Stimulated activated CD8-positive, alpha-beta memory T cell treated with anti-CD3 and anti-CD28 coated beads, Interleukin-15, amount 100 ng/mL, for 48 hours (primary cell): ENCODE measurements around the gene CACNA1E.
"Not testable (repeated sequence)": the region's sequence is repeated elsewhere in the genome, so short reads cannot be mapped to it uniquely, and the experiment has no call there.

ENCODE experiments used
- DNase-seq, 2 donors: peaks; one replicate each; pipeline ENCODE4 v3.0.0-alpha.2; 2020; ENCODE audit warnings: low read depth in 2 of 2

CACNA1E gene

DNA sequence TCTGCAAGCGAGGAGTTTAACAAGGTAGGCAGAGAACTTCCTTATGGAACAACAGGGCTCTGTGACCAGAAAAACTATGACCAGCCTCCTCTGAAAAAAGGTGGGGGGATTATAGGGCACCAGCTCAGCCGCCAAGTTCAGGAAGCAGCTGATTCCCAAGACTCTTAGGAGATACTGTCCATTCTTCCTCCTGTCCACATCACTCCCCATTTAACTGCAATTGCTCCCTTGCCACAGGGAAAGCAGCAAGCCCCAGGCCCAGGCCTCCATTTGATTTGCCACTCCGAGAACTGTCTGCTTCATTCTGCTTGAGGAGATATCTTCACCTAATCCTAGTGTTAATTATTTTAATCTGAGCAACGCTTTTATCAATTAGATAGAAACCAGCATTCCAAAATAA lies 323.9 kb downstream of the CACNA1E start:
- DNase-seq: no peak

DNA sequence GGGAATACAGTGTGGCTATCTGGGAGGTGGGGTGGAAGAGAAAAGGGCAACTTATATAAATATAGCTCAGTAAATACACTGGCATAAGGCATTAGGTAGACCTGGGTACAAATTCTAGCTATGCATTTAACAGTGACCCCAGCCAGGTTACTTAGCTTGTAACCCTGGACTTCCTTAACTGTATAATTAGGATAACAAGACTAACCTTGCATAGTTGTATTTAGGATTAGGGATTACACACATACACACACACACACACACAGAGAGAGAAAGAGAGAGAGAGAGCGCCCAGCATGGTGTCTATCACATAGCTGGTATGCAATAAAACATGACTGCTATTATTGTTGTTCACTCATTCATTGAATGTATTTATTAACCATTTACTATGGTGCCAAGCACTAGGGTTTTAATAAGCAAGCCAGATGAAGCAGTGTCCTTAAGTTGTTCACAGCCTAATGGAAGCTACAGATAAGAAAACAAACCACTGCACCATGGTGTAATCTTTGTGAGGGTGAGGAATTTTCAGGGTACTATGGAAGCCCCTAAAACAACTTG lies 326.8 kb downstream of the CACNA1E start:
- no peak for DNase-seq

- no peak for DNase-seq
Observed at GRCh38 chr1:181812208-181812607, 328.9 kb downstream of the CACNA1E start.

DNA sequence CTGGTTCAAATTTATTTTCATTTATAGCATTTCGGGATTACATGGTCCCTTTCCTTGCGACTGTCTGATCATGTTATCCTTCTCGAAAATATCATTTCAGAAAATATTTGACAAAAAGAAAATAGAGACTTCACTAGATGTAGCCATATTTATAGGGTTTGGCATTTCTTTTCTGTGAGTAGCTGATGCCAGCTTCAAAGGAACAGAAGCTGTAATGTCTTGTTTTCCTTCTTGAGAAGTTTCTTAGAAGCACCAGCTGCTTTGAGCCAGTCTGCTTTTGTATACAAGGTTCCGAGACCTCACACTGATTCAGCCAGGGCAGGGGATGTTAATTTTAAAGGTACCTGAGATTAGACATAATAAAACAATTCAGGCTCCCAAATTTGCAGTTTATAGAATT lies 329.9 kb downstream of the CACNA1E start:
- DNase-seq: no peak

DNA sequence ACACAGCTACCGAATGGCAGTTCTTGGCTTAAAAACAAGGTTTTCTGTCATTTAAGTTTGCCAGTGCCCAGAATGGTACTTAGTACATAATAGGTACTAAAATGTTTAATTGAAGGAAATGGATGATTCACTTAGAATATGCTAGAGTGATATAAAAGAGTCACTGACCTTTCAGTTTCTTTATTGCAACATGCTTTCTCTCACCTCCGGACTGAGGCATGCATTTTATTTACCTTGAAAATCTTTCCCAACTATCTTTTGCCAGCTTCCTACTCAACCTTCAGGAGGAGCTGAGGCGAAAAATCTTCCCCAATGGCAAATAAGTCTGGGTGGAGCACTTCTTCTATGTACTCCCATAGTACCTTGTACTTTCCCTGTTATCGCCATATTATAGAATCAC lies 333.3 kb downstream of the CACNA1E start:
- DNase-seq: no peak

DNA sequence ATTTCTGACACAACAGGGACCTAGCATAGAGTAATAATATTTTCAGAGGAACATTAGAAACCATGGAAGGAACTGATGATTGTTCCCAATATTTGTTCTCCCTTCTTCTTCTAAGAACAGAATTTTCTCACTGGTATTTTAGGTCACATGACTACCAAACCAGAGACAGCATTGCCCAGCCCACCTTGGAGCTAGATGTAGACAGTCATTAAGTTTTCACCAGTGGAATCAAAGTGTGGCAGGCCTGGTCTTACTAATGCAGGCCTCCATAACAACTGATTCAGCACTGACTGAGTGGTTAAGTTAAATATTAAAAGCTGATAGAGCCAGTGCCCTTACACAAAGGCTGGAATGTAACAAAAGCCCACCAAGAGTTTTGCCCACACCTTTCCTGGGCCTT lies 333.8 kb downstream of the CACNA1E start:
- no peak for DNase-seq

DNA sequence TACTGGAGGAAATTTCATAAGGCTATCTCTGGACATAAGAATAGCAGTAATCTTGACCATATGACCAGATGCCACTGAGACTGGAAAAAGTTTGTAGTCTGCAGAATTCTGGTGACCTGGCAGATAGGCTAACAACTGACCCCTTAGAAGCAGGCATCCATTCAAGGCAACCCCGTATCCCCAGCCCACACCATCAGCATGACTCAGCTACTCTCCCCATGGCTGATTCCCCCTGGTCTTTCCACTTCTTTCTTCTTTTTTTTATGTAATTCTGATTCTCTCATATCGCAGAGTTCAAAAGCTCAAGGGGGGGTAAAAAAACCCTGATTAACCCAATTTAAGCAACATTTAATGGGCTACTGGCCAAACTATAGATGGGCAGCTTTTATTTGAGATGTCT lies 335.1 kb downstream of the CACNA1E start:
- DNase-seq: no peak

DNA sequence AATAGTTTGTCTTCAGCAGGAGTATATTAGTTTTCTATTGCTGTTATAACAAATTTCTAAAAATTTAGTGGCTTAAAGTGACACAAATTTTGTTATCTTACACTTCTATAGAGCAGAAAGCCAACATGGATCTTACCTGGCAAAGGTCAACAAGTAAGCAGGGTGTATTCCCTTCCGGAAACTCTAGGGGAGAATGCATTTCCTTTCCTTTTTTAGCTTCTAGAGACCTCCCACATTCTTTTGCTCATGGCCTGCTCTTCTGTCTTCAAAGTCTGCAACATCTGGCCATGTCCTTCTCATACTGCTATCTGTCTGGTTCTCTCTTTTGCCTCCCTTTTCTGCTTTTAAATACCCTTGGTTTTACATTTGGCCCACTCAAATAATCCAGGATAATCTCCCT lies 335.6 kb downstream of the CACNA1E start:
- no peak for DNase-seq

- DNase-seq: no peak
Observed at GRCh38 chr1:181821701-181822100, 338.4 kb downstream of the CACNA1E start.

GRCh38 chr1:181832173-181832880 lies 349.0 kb downstream of the CACNA1E start:
- not testable (repeated sequence) for DNase-seq

- DNase-seq: no peak
Observed at GRCh38 chr1:181846001-181846645, 362.8 kb downstream of the CACNA1E start.

DNA sequence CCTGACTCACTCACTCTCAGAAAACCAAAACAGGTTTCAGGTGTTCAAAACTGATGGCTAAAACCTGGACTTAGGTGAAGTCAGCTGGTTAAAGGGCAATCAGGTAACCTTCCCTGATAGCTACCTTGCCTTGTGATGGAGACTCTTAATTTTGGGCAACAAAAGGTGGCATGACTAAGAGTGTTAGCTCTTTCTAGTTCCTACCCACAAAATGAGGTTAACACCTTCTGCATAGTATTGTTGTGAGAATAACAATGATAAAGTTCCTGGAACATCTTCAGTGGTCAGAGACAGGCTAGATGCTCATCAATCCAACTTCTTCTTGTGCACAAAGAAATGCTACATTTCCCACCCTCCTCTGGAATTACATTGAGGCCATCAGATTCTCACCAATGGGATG lies 363.4 kb downstream of the CACNA1E start:
- DNase-seq: no peak

DNA sequence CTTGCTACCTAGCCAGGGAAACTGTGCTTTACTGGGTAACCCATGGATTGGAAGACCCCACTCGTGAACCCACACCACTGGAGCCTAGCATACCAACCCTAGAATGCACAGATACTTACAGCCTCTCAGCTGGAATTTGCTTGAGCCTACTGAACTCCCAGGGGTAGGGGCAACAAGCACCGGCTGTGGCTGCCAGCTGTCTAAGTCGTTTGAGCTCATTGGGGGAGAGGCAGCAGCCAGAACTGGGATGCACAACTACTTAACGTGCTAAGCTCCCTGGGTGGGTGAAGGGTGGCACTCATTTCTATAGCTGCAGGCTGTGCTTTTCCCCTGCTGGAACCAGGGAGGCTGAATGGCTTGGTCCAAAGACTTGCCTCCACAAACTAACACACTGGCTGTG lies 365.8 kb downstream of the CACNA1E start:
- no peak for DNase-seq

- not testable (repeated sequence) for DNase-seq
Observed at GRCh38 chr1:181854212-181854611, 370.9 kb downstream of the CACNA1E start.

DNA sequence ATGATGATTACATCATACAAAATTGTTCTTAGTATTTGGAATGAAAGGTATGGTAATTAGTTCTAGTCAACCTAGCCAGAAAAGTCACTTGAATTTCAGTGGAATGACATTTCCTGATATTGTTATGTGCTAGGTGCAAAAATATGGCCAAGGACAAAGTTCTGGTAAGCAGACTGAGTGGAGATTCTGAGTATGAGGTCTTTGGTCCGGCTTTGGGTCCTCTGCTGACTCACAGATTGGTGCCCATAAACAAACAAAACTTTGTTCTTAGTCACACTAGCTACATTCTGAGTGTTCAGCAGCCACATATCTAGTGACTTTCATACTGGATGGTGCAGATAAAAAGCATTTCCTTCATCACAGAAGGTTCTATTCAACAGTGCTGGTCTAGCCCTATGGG lies 372.1 kb downstream of the CACNA1E start:
- DNase-seq: no peak
